Motor neuron (in vitro differentiated cells): ENCODE data around the gene NFKBIA. TPM values are rescaled to one million over a fixed set of nuclear protein-coding genes. Genes with fewer than 3 reads are reported as not detected.
"Not testable (repeated sequence)": the region's sequence is repeated elsewhere in the genome, so short reads cannot be mapped to it uniquely, and the experiment has no call there.

Source experiments
- ATAC-seq, 8 experiments: fragments of 200-7000 bp; cut with Tn5 transposase; replicated peaks in 6 of 8; 2 replicates each; pipeline ENCODE4 v1.8.0; 2021; ENCODE audit warnings: mild to moderate bottlenecking in 8 of 8, moderate library complexity in 8 of 8
- H3K27ac ChIP-seq, 2 donors: fragments of 250-450 bp; sonication (Bioruptor Pico); 2 replicates each; pipeline ENCODE4 v1.9.0; 2021; ENCODE audit warnings: antibody characterized with exemption in 2 of 2, mild to moderate bottlenecking in 2 of 2, moderate library complexity in 1 of 2
- H3K4me1 ChIP-seq, 2 donors: fragments of 250-450 bp; sonication (Bioruptor Pico); replicated peaks in 1 of 2; 2 replicates each; pipeline ENCODE4 v1.6.1; 2021; ENCODE audit warnings: antibody characterized with exemption in 2 of 2, mild to moderate bottlenecking in 2 of 2, moderate library complexity in 1 of 2
- H3K4me3 ChIP-seq, 5 donors: fragments of 250-450 bp; sonication (Bioruptor Pico); 2 replicates each; pipeline ENCODE4 v1.9.0; 2021; ENCODE audit warnings: antibody characterized with exemption in 5 of 5, mild to moderate bottlenecking in 5 of 5, moderate library complexity in 4 of 5
- WGBS, 10 experiments: fragments of 450-650 bp; shearing (Covaris generic); methylation state at CpG; one replicate each; pipeline ENCODE4 v1.0.0; 2022; 5-methylcytosine and 5-hydroxymethylcytosine counted together
- in situ Hi-C, 9 experiments: fragments of 400-800 bp; cut with MboI; loops; one replicate each; pipeline ENCODE4 v1.15.0; 2021; ENCODE audit warnings: low sequenced_read_pairs in 9 of 9, low pct_unique_long_range_greater_than_20kb in 2 of 9; ENCODE audit not compliant: unreplicated experiment in 9 of 9
- total RNA-seq, 8 experiments: library from RNA; unstranded; fragments of 300-600 nt; gene quantifications; 2 replicates each; pipeline versions ENCODE4 v1.2.3 to v1.2.4, GENCODE V29; 2022

The NFKBIA gene
- total RNA-seq, 8 experiments from 2014 or later: 19.6 to 157 (median 36.2) TPM

DNA sequence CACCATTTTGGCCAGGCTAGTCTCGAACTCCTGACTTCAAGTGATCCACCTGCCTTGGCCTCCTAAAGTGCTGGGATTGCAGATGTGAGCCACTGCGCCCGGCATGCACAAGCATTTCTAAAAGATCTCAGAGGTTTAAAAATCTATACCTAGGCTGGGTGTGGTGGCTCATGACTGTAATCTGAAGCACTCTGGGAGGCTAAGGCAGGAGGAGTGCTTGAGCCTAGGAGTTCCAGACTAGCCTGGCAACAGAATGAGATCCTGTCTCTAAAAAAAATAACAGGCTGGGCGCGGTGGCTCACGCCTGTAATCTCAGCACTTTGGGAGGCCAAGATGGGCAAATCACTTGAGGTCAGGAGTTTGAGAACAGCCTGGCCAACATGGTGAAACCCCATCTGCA is 49.3 kb downstream of the NFKBIA start:
- H3K4me1 ChIP-seq, ATAC-seq, H3K27ac ChIP-seq, H3K4me3 ChIP-seq, in situ Hi-C loops: not testable (repeated sequence)
- 80 to 100% (median 92%) methylated on average over 1 to 3 of the region's 6 CpGs; no CpG with 5 or more reads in 6 of the 10 experiments for WGBS, 10 experiments

DNA sequence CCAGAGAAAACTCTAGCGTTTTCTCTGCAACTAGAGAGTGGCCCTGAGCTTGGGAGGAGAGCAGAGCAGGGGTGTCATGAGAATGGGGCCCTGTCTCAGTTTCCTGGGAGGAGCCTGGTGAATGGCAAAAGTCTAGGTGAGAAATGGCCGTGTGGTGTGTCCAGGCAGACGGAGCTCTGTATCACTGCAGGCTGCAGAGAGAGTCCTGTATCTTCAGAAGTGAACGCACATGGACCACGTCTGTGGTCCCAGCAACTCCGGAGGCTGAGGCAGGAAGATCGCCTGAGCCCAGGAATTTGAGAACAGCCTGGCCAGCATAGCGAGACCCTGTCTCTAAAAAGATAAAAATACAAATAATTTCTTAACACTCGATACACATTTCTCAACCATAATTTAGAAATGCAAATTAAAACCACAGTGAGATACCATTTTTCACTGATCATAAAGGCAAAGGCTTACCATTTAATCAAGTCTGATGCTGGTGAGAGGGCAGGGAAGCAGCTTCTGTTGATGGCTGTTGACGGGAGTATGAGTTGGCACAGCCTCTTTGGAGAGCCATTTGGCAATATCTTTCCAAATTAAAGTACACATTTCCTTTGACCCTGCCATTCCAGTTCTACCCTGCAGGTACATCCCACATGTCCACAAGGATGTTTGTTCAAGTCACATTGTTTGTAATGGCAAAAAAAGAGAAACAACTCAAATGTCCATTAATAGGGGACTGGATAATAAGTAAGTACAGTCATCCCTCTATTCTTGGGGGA is 51.0 kb downstream of the NFKBIA start:
- WGBS, 10 experiments: 0 to 89% (median 66%) methylated on average over 1 to 8 of the region's 10 CpGs; no CpG with 5 or more reads in 1 of the 10 experiments
- Histone ChIP-seq H3K4me3 (no peak overlapping the region), H3K27ac (no peak overlapping the region), H3K4me1 (no peaks in the 10 kb centered on the region)
- ATAC-seq: no peak
- in situ Hi-C loops: no loop called here

DNA sequence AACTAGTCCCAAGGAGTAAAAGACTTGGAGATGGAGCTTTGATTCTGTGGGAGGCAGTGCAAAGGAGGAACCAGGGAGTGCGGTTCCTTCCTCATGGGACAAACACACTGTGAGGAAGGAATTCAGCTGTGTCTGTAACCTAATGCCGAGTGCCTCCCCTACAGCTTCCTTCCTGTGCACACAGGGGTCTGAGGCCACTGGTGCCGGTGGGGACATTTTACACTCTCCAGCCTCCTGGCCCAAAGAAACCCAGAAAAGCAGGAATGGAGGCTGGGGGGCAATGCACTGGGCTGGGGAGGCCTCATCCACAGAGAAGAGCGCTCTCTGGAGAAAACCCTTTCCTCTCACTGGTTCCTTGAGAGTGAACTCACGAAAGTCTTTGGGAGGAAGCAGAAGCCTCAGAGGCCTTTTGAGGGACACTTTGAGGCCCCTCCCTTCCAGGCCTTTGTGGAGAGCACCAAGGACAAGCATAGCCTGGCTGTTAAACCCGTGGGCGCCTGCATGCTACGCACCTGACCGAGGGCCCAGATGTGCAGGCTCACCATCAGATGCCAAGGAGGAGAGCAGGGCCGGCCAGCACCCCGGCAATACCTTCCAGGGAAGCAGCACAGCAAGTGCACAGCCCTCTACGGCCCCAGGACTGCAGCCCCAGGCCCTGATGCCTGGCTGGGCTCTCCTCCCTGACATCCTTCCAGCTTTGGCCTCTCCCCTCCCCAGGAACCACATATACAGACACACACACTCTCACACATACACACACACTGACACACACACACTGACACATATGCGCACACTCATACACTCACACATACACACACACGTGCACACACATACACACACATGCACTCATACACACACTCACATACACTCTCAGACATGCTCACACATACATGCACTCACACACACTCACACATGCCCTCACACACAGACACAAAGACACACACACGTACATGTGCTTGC is 52.0 kb downstream of the NFKBIA start:
- no peak for ATAC-seq
- Histone ChIP-seq H3K4me3 (no peak overlapping the region), H3K27ac (no peak overlapping the region), H3K4me1 (peaks cover 4% of the 10 kb centered on the region in 2 donors)
- in situ Hi-C loops: no loop called here
- 40 to 83% (median 80%) methylated on average over 2 to 8 of the region's 15 CpGs; no CpG with 5 or more reads in 3 of the 10 experiments for WGBS, 10 experiments

DNA sequence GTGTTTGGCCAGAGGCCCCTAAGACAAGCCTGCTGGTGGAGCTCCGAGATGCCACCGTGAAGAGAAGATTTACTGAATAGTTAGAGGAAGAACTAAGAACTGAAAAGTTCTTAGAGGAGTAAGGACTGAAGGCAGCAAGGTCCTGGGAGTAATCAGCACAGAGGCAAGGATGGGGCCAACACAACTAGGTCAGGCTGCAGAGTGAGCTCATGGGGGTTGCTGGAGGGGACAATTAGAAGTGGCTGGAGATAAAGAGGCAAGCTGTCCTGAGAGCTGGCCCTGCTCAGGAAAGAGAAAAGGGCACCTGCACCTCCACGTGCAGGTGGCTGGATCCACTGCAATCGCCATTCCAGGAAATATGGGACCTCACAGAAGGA is 52.7 kb downstream of the NFKBIA start:
- ATAC-seq: no peak
- no peak overlapping the region for H3K4me3 ChIP-seq
- no peak overlapping the region for H3K27ac ChIP-seq
- H3K4me1 ChIP-seq: peaks cover 5 to 9% of the 10 kb centered on the region in 2 donors
- in situ Hi-C loops: no loop called here
- WGBS, 10 experiments: 44 to 100% (median 91%) methylated on average over 1 to 4 of the region's 4 CpGs; no CpG with 5 or more reads in 2 of the 10 experiments

Other genes starting within 250 kb of the NFKBIA start
- 1,000 to 10,000 TPM in 1 of 8 experiments, 100 to 1,000 TPM in 7; 224 to 1,035 (median 262) TPM for gene PSMA6, start 112.4 kb downstream of the NFKBIA start, total RNA-seq
- gene INSM2, start 129.4 kb upstream of the NFKBIA start, total RNA-seq: 1 to 10 TPM in 2 of 8 experiments, under 1 TPM in 5, not detected in 1; 0.10 to 6.8 (median 0.33) TPM